Osteoblast (primary cell): ENCODE data around the gene TBC1D2B. TPM values are rescaled to one million over a fixed set of nuclear protein-coding genes. Genes with fewer than 3 reads are reported as not detected.

ENCODE experiments used
- DNase-seq: peaks from one replicate; pipeline ENCODE4 v3.0.0; 2011; ENCODE audit warnings: low spot score, mixed read lengths; ENCODE audit not compliant: insufficient read length; ENCODE audit errors: missing footprints
- H2AFZ ChIP-seq: 2 replicates; pipeline ENCODE4 v1.6.0; 2011; ENCODE audit warnings: mild to moderate bottlenecking, low read length
- H3K27ac ChIP-seq: 2 replicates; pipeline ENCODE4 v1.5.1; 2011; ENCODE audit warnings: mild to moderate bottlenecking, low read depth, low read length, moderate library complexity
- H3K27me3 ChIP-seq: 2 replicates; pipeline ENCODE4 v1.6.0; 2012; ENCODE audit warnings: mild to moderate bottlenecking, control low read depth, inconsistent platforms, low read length, moderate library complexity; ENCODE audit not compliant: insufficient read depth
- H3K36me3 ChIP-seq: 2 replicates; pipeline ENCODE4 v1.5.1; 2011; ENCODE audit warnings: mild to moderate bottlenecking, low read length, control low read depth, moderate library complexity; ENCODE audit not compliant: insufficient read depth
- H3K4me1 ChIP-seq: 2 replicates; pipeline ENCODE4 v1.5.1; 2011; ENCODE audit warnings: mild to moderate bottlenecking, low read length, control low read depth, moderate library complexity; ENCODE audit not compliant: insufficient read depth
- H3K4me2 ChIP-seq: 2 replicates; pipeline ENCODE4 v1.6.0; 2011; ENCODE audit warnings: mild to moderate bottlenecking, low read length; ENCODE audit not compliant: insufficient read depth
- H3K4me3 ChIP-seq: fragments of 200-600 bp; sonication (generic); 3 replicates; pipeline ENCODE4 v1.5.1; 2012; ENCODE audit warnings: mild to moderate bottlenecking, low read length, inconsistent platforms; ENCODE audit not compliant: insufficient read depth
- H3K79me2 ChIP-seq: 2 replicates; pipeline ENCODE4 v1.6.0; 2012; ENCODE audit warnings: mild to moderate bottlenecking, low read length, control low read depth, inconsistent platforms; ENCODE audit not compliant: insufficient read depth
- H3K9me3 ChIP-seq: 2 replicates; pipeline ENCODE4 v1.5.1; 2011; ENCODE audit warnings: low read depth, low read length, control low read depth
- H4K20me1 ChIP-seq: 2 replicates; pipeline ENCODE4 v1.6.0; 2012; ENCODE audit warnings: mild to moderate bottlenecking, low read length, control low read depth; ENCODE audit not compliant: insufficient read depth
- CTCF ChIP-seq: IDR thresholded peaks from 2 replicates; pipeline ENCODE4 v1.5.1; 2011; ENCODE audit warnings: mild to moderate bottlenecking, low read depth, low read length, moderate library complexity; ENCODE audit errors: extremely low read depth
- total RNA-seq: library from RNA; depleted of rRNA; stranded (reverse); fragments of >200 nt; gene quantifications from 2 replicates; pipeline ENCODE4 v1.2.3, GENCODE V29; 2012

The TBC1D2B gene
- total RNA-seq, 1 donor = 58.3 TPM

GRCh38 chr15:78090422-78091063 lies 13.0 kb upstream of the TBC1D2B start:
- no peak for DNase-seq
- Histone ChIP-seq H3K4me3 (no peak overlapping the region), H3K27ac (no peak overlapping the region), H4K20me1 (no peaks in the 10 kb centered on the region), H3K9me3 (no peaks in the 10 kb centered on the region), H3K4me2 (no peak overlapping the region), H3K36me3 (no peaks in the 10 kb centered on the region), H3K4me1 (peaks cover 14% of the 10 kb centered on the region), H3K79me2 (no peaks in the 10 kb centered on the region), H2AFZ (no peak overlapping the region), H3K27me3 (peaks cover 12% of the 10 kb centered on the region)
- TF ChIP-seq CTCF = no peak

GRCh38 chr15:78088773-78089080 lies 11.2 kb upstream of the TBC1D2B start:
- Histone ChIP-seq H3K4me3 (no peak overlapping the region), H2AFZ (no peak overlapping the region), H3K27ac (no peak overlapping the region), H3K27me3 (peaks cover 8% of the 10 kb centered on the region), H3K36me3 (no peaks in the 10 kb centered on the region), H3K4me2 (no peak overlapping the region), H4K20me1 (no peaks in the 10 kb centered on the region), H3K79me2 (no peaks in the 10 kb centered on the region), H3K4me1 (peaks cover 14% of the 10 kb centered on the region), H3K9me3 (no peaks in the 10 kb centered on the region)
- no peak for TF ChIP-seq CTCF
- DNase-seq = no peak

- DNase-seq = no peak
- Histone ChIP-seq H3K79me2 (no peaks in the 10 kb centered on the region), H3K9me3 (no peaks in the 10 kb centered on the region), H3K27me3 (peaks cover 8% of the 10 kb centered on the region), H2AFZ (no peak overlapping the region), H4K20me1 (no peaks in the 10 kb centered on the region), H3K27ac (no peak overlapping the region), H3K4me2 (no peak overlapping the region), H3K4me3 (no peak overlapping the region), H3K36me3 (no peaks in the 10 kb centered on the region), H3K4me1 (peaks cover 9% of the 10 kb centered on the region)
- TF ChIP-seq CTCF = no peak
These were observed 10.7 kb upstream of the TBC1D2B start for GRCh38 chr15:78087951-78088772.

GRCh38 chr15:78085928-78086327 lies 8.4 kb upstream of the TBC1D2B start:
- no peak for DNase-seq
- Histone ChIP-seq H3K27ac (peak overlapping the region; percentile 36), H3K27me3 (no peaks in the 10 kb centered on the region), H2AFZ (no peak overlapping the region), H3K36me3 (no peaks in the 10 kb centered on the region), H3K79me2 (no peaks in the 10 kb centered on the region), H3K4me2 (peak overlapping the region; percentile 28), H3K4me3 (no peak overlapping the region), H3K4me1 (peaks cover 4% of the 10 kb centered on the region), H4K20me1 (no peaks in the 10 kb centered on the region), H3K9me3 (no peaks in the 10 kb centered on the region)
- TF ChIP-seq CTCF = no peak
